Endometrial microvascular endothelial cells (primary cell): ENCODE data around the gene RBM33. TPM values are rescaled to one million over a fixed set of nuclear protein-coding genes. Genes with fewer than 3 reads are reported as not detected.

Experiments
- in situ Hi-C: cut with HindIII; loops from 2 replicates; pipeline ENCODE4 v1.10.0; 2017; ENCODE audit warnings: low sequenced_read_pairs, low pct_unique_long_range_greater_than_20kb; ENCODE audit errors: inconsistent ontology term
- total RNA-seq: library from RNA; depleted of rRNA; stranded (reverse); fragments of >200 nt; gene quantifications from one replicate; pipeline ENCODE4 v1.2.3, GENCODE V29; 2015; ENCODE audit errors: inconsistent ontology term

RBM33 gene
- total RNA-seq, 1 donor from 2014 or later: 12.4 TPM

DNA sequence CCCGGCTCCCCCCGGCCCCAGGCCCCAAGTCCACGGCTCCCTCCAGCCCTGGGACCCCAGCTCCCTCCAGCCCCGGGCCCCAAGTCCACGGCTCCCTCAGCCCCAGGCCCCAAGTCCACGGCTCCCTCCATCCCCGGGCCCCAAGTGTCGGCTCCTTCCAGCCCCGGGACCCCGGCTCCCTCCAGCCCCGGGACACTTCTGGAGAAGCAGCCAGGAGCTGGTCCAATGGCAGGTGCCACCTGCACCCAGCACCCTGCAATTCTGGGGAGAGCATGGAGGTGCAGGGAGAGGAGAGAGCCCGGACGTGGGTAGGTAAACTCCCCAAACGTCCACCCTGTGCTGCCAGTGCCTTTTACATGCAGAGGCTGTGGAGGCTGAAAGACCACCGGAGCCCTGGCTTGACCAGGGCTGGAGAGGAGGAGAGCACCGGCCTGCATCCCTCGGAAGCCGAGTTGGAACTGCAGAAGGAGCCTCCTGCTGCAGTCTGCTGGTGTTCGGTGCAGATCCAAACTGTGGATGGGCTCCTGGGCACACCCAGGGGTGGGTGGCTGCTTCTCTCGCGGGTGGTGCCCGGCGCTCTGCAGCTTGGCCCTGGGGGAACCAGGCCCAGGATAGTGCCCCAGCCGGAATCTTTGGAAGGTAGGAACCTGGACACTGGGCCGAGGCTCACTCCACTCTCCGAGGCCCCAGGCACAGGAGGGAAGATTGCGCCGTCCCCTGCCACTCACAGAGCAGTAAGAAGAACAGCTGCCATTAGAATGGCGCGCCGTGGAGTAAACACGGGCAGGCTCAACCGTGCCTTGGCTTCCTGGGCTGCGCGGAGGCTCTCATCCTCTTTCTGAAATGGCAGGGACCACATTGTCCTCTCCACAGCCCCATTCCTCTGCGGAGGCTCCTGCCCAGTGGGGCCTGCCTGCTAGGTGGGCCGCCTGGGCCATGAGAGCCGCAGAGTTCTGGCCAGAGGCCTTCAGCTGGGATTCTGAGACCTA is 153.1 kb downstream of the RBM33 start:
- in situ Hi-C loops: no loop called here

DNA sequence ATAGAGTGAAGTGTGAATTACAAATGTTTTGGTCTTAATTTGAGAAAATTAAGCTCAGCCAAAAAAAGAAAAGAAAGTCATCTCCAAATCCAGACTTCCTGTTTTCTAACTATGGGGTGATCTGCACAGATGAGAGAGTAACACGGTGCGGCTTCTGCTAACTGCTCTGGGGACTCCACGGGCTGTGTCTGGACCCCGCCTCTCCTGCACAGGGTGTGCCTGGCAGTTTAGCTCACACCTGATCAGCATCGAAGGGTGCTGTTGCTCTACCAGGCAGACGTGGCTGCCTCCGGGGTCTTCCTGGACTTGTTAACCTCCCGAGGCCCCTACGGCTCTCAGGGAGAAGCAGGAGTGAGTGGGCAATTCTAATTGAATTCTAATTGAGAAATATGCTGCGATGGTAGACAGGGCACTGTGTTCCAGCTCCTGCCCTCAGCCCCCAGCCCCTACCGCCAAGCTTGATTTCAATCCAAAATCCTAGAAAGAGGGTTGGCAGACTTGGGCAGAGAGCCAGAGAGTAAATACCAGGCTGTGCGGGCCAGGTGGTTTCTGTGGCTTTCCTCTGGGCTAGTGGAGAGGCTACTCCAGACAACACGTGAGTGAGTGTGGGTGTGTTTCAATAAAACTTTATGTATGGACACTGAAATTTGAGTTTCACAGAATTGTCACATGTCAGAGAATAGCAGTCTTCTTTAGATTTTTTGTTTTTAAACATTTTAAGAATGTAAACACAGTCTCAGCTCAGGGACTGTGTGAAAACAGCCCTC is 154.4 kb downstream of the RBM33 start:
- in situ Hi-C loops: no loop called here

DNA sequence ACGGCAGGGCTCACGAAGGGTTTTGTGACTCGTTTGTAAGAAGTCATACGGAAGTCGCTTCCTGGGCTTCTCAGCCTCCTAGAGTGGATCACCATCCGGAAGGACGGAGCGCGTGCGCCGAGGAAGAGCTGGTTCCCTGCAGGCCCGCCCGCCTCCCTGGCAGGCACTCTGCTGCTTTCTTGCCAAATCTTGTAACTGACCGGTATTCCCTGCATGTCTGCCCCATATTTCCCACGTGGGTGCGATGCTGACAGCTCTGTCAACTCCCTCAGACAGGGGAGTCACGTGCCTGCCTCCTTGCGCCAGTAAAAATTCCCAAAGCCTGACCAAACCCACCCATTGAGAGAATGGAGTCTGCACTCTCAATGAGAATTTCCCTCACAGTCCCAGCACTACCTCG is 155.1 kb downstream of the RBM33 start:
- in situ Hi-C loops: no loop called here

DNA sequence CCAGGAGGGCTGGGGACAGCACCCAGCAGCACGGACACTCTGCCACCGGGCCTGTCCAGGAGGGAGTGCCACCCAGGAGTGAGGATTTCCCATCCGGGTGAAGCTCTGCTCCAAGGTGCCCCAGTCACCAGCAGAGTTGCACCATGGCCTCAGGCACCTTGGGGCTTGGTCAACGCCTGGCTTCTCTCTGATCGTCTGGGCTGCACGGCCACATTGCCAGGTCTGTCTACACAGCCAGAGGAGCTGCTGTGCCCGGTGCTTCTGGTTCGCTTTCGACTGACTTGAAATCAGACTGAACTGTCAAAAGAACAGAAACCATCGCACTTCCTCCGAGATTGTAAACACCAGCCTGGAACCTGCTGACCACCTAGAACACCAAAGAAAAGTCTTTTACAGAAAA is 155.8 kb downstream of the RBM33 start:
- in situ Hi-C loops: no loop called here

DNA sequence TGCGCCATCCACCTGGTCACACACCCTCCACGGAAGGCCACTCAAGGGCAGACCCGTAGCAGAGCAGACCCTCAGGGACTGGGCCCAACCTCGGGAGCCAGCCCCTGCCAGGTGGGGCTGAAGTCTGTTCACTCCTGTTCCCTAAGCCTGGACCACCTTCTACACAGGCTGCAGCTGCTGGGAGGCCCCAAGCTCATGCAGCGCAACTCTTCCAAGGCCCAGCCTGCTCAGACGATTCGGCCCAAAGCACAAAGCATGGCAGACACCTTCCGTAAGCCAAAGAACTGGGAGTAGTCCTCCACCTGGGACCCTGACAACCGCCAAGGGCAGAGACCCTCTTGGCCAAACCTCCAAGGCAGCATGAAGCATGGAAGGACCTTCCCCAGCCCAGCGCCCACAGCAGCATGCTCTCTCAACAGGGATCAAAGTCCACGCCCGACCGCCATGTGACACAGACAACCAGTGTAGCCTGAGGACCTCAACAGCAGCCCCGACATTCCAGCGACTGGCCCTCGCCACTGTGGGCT is 156.3 kb downstream of the RBM33 start:
- in situ Hi-C loops: no loop called here

DNA sequence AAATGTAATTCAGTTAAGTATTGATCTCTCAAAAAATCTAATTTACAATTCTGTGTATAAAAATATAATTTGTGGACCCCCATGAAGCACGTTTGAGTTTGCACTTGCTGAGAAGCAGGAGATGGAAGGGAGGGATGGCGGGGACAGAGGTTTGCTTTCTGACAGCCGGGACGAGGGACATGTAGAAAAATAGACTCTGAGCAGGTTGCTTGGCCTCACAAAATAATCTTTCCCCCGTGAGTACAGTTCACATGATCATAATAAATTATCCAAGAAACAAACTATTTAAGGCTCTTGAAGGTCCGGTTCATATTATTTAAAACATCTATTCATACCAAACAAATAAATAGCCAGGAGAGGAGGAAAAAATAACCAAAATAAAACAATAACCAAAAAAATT is 157.8 kb downstream of the RBM33 start:
- in situ Hi-C loops: no loop called here

DNA sequence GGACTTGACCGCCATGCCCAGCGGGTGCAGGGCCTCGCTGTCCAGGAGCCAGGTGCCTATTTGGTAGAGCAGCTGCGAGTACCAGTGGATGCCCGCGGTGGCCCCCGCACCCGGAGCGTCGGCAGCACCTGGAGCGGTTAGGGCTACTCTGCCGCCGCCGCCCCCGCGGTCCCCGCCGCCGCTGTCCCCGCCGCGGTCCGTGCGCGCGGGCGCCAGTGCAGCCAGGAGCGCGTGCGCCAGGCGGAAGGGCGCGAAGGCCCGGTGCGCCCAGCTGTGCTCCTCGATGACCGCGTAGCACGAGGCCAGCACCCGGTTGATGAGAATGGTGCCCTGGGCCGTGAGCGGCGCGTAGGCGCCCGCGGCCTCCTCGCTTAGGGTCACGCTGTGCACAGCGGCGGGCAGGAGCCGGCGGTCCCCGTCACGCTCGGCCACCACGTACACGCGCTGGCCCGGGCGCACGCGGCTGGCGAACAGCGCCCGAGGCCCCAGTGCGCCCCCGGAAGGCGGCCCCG is 158.5 kb downstream of the RBM33 start:
- in situ Hi-C loops: no loop called here

DNA sequence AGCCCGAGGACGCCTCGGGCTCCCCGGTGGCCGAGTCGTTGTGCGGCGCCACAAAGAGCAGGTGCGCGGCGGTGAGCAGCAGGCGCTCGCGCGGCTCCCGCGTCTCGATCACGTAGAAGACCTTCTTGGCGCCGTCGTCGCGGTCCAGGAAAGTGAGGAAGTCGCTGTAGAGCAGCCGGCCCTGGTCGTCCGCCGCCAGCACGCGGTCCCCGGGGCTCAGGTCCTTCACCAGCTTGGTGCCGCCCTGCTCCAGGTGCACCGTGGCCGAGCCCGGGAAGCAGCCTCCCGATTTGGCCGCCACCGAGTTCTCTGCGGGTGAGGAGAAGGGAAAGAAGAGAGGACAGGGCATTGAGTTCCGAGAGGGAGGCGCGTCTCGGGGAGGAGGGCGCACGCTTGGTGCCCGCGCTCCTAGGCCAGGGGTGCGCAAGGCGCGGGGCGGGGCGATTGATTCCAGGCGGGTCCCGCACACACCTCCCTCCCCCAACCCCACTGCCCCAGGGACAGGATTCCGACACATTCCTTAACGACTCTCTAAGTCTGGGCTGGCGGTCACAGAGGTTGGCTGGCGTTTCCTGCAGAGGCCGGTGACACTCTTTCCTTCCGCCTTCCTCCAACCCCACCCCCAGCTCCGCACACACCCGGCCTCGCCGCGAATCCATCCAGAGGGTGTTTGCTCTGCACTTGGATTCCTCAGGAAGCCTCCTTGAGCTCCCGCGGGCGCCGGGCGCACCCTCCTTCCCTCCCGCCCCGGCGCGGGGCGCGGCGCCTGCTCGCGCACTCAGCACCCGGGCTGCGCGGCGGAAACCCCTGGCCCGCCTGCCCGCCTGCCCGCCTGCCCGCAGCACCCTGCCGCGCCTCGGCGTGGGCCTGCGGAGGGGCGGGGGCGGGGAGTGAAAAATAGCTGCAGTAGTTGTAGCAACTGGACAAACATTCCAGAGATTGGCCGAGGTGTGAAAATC is 159.2 kb downstream of the RBM33 start:
- in situ Hi-C loops: no loop called here

DNA sequence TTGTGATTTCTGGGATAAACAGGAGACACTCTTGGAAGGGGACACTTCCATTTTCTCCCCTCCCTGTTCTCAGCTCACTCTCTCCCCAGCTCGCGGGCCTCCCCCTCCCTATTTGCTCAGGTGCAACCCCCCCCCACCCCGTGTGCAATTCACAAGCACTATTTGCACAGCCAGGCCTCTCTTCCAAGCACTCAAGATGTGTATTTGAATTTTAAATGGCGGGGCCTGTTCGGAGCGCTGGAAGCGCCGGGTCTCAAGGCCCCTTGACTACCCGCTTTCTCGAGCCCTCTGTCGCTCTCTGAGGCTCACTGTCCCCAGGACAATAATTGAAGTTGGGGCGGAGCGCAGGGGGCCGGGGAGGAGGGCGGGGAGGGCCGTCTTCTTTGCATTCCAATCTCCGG is 160.0 kb downstream of the RBM33 start:
- in situ Hi-C loops: no loop called here

DNA sequence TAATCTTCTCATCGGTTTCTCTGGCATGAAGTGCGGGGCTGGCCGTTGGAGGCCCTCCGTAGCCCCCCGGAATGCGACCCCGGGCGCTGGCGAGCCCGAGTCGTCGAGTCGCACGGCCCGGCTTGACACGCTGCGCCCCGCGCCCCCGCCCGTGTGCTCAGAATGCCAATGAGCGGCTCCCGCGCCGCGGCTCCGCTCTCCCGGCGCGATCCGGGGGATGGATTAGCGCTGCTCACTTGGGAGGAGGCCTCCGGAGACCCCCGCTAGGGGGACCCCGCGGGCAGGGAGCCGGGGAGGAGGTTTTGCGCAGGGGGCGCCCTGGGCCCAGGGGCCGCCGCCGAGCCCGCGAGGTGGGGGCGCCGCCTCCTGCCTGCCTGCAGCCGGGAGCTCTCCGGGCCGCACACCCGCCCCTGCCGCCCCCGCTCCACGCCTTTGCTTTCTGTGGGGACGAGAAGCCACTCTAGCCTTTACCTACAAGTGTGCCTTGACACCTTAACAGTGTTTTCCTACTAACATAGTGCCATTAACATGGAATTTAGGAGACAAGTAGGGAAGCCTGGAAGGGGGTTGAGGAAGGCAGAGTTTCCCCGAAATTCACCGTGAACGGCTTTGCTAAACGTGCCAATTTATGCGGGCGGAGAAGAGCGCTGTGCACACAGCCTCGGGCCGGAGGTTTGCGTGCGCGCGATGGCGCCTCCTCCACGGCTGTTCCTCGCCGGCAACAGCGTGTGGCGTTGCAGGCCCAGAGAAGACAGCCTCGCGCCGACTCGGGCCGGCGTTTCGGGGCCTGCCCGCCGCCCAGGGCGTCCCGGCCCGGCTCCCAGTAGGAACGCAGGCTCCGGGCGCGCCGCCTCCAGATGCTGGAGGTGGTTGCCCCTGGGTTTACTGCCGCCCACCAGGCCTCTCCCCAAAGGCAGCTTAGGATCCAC is 160.7 kb downstream of the RBM33 start:
- in situ Hi-C loops: no loop called here

DNA sequence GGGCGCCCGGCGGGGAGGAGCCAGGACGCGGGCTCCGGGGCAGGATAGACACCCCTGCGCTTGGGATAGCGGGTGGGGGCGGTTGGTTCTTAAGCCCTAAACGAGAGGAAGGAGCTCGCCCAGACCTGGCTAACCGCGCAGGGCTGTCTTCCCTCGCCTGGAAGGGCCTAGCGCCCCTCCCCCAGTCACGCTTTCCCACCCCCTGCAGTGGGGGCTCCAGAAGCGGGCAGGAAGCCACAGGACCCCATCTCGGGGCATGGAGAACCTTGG is 161.3 kb downstream of the RBM33 start:
- in situ Hi-C loops: no loop called here

DNA sequence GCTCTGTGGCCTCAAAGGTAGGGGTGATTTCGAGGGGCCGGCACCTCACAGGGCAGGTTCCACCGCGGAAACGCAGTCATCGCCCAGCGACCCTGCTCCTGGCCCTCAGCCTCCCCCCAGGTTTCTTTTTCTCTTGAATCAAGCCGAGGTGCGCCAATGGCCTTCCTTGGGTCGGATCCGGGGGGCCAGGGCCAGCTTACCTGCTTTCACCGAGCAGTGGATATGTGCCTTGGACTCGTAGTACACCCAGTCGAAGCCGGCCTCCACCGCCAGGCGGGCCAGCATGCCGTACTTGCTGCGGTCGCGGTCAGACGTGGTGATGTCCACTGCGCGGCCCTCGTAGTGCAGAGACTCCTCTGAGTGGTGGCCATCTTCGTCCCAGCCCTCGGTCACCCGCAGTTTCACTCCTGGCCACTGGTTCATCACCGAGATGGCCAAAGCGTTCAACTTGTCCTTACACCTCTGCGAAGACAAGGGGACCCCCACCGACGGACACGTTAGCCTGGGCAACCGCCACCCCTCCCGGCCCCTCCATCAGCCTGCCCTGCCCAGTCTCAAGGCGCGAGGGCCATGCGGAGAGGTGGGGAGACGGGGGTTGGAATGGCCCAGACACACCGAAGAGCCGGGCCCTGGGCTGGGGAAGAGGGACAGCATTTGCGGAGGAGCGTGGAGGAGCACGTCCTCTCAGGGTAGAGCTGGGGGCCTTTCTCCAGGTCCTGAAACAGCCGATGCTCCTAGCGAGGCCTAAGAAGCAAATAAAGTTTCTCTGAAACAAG is 161.8 kb downstream of the RBM33 start:
- in situ Hi-C loops: no loop called here

DNA sequence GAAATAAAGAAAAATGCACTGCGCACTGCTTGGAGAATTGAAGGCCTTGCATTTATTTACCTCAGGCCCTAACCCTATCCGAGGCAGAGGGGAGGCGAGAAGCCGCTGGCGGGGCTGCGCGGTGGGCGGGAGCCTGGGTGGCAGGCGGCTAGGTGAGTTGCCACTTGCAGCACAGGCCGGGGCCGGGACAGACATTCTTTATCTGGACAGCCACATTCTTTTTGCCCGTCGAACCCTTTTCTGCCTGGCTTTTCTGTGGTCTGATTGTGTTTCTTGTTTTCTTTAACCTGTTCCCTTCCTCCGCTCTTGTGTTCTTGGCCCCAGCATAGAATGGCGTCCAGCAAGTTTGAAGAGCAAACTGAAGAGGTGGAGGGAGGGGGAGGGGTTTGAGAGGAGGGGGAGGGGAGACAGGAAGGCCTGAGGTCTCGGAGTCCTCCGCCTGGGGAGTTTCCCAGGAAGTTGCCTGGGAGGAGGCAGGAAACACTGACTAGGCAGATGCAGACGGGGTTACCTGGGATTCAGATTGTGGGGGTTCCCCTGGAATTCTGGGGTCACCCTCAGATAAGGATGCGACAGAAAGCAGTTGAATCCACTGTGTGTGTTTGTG is 162.7 kb downstream of the RBM33 start:
- in situ Hi-C loops: no loop called here

DNA sequence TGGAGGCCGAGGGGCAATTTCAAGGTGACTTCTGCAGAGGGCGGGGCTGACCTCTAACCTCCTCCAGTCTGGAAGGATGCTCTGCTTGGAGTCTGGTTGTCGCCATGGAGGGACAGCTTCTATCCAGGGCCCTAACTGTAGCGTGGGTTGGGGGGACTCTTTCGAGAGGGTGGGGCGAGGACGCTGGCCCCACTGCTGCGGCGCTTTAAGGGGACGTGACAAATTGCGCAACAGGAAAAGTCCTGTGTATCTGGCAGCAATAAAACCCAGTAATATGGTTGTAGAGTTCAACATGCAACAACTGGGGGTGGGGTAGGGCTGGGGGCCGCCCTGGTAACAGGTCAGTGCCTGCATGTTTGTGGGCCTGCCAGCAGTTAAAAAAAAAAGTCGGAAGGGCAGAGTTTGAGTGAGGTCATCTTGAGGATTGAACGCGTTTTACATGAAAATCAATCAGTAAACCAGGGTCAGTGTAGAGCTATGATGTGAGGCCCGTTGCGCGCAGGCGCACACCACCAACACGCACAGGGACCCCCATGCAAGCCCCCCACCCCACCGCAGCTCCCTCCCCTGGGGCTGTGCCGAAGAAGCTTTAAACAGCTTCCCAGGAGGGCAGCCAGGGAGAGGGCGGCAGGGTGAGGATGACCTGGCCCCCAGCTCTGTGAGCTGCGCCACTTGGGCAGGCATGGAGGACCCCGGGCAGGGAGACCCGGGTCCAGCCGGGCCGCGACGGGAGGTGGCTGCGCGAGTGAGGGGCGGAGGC is 163.5 kb downstream of the RBM33 start:
- in situ Hi-C loops: no loop called here

DNA sequence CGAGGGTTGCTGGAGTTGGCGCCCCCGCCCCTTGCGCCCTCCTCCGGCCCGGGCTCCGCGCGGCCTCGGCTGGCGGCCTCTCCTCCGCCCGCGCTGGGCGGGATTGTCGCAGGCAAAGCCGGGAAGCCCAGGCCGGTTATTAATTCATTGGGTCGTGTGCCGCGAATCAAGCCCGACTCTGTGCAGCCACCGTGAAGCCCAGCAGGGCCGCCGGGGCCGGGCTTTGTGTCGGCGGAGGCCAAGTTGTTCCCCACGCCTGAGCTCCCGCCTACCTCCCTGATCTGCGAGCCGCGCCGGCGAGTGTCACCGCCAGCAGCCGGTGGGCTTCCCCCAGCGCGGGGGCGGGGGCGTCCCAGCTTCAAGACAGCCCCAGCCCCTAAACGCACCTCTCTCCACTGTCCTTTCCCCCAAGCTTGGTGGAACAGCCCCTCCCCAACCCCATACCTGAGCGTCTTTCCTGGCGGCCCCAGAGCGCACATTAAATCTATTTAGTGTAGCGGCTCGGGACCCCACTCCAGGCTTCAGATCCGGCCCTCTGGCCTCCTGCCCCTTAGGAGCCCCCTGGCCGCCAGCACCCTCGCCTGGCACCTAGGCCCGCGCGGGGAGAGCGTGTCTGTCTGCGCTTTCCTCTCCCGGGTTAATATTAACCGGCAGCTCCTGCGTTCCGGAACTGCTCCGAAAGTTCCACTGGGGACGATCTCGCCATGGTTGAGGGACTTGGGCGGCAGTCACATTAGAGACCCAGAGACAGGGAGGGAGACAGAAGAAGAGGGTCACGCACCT is 164.3 kb downstream of the RBM33 start:
- in situ Hi-C loops: no loop called here
